ENCODE measurements around the gene RSPH10B. TPM values are rescaled to one million over a fixed set of nuclear protein-coding genes. Genes with fewer than 3 reads are reported as not detected.
"Not testable (repeated sequence)": the region's sequence is repeated elsewhere in the genome, so short reads cannot be mapped to it uniquely, and the experiment has no call there.

RSPH10B gene
- not detected for polyA plus RNA-seq (2012; ENCODE audit: insufficient read depth, insufficient read length, low read depth)

DNA sequence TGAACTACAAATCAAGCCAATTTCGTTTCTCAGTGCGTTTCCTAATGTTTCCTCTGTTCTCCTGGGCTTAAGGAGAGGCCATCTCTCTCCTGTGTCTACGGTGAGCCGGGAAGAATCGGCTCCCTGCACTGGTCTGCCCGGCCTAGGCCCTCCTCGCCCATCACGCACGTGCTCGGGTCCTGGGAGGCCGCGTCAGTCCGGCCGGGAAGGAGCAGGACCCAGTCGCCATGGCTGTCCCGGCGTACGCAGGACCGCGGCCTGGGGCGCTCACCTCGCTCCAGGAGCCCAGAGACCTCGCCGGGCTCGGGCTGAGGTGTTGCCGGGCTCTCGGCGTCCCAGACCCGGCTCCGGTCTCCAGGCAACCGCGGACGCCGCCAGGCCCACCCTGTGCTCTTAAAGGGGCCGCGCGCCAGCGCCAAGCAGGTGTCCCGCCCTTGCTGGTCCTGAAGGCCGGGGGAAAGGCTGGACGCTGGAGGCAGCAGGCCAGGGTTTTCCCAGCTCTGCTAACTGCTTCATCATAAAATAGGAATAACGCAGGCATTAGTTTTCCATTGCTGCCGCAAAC is at the start of gene RSPH10B:
Gene RSPH10B (minus strand): TSS at position 343 of the 565 bp plus-strand sequence. CDS start 3,573 bp downstream, outside the sequence.
- not testable (repeated sequence) for H3K36me3 ChIP-seq; H3K27me3 ChIP-seq; H3K9me3 ChIP-seq; H3K4me3 ChIP-seq (ENCODE audit: low read depth, low read length); H3K4me1 ChIP-seq; DNase-seq

- Histone ChIP-seq H3K4me3 (ENCODE audit: low read depth, low read length) (no peak overlapping the region), H3K9me3 (no peaks in the 10 kb centered on the region), H3K27me3 (no peaks in the 10 kb centered on the region), H3K4me1 (no peaks in the 10 kb centered on the region; the same call in 1 of the 2 replicates), H3K36me3 (peaks cover 80% of the 10 kb centered on the region)
- DNase-seq: no peak
- no peak for TF ChIP-seq CTCF (IDR thresholded peaks at IDR 0.05; ENCODE audit: low read depth, low read length)
Observed at GRCh38 chr7:6016653-6016966, 46.1 kb upstream of the RSPH10B start.

DNA sequence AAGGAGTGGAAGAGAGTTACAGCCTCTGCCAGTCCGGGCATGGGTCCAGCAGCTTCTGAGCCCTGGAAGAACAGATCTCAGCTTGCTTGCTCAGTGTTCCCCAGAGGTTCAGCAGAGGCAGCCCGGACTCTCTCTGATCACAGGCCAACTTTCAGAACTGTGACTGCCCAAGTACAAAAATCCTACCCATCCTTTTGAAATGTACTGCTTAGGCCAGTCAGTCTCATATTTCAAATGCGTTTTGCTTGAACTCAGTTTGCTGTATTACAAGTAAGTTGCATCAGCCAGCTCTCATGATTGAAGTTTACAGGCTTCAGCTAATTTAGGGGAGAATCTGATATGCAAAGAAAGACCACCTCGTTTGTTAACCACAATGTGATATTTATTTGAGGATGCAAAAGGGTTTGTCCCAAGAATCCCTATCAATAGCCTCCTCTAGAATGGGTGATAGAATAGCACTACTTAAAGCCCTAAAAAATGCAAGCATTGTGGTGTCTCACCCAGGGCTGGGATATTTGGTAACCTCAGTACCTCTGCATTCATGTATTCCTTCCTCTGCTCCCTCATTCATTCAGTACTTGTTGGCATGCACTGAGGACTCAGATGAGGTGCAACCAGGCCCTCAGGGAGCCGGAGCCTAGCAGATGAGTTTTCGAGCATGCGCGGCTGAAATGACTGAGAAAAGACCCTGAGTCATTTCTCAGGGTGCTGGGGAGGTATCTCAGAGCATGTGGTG is 45.6 kb upstream of the RSPH10B start:
- H3K36me3 ChIP-seq: peaks cover 79% of the 10 kb centered on the region
- TF ChIP-seq CTCF (IDR thresholded peaks at IDR 0.05; ENCODE audit: low read depth, low read length): no peak
- DNase-seq: peak; percentile 56
- H3K4me3 ChIP-seq (ENCODE audit: low read depth, low read length): no peak overlapping the region
- H3K9me3 ChIP-seq: no peaks in the 10 kb centered on the region
- H3K4me1 ChIP-seq: no peaks in the 10 kb centered on the region; the same call in 1 of the 2 replicates
- H3K27me3 ChIP-seq: no peaks in the 10 kb centered on the region

- Histone ChIP-seq H3K4me1 (no peaks in the 10 kb centered on the region; the same call in 1 of the 2 replicates), H3K36me3 (peaks cover 55% of the 10 kb centered on the region), H3K4me3 (ENCODE audit: low read depth, low read length) (no peak overlapping the region), H3K27me3 (no peaks in the 10 kb centered on the region), H3K9me3 (no peaks in the 10 kb centered on the region)
- no peak for DNase-seq
- no peak for TF ChIP-seq CTCF (IDR thresholded peaks at IDR 0.05; ENCODE audit: low read depth, low read length)
Observed at GRCh38 chr7:6012355-6013104, 42.0 kb upstream of the RSPH10B start.

GRCh38 chr7:6011541-6011940 is 41.1 kb upstream of the RSPH10B start:
- Histone ChIP-seq H3K9me3 (no peaks in the 10 kb centered on the region), H3K27me3 (no peaks in the 10 kb centered on the region), H3K36me3 (peaks cover 45% of the 10 kb centered on the region), H3K4me3 (ENCODE audit: low read depth, low read length) (no peak overlapping the region), H3K4me1 (no peaks in the 10 kb centered on the region; the same call in 1 of the 2 replicates)
- no peak for DNase-seq
- no peak for TF ChIP-seq CTCF (IDR thresholded peaks at IDR 0.05; ENCODE audit: low read depth, low read length)

DNA sequence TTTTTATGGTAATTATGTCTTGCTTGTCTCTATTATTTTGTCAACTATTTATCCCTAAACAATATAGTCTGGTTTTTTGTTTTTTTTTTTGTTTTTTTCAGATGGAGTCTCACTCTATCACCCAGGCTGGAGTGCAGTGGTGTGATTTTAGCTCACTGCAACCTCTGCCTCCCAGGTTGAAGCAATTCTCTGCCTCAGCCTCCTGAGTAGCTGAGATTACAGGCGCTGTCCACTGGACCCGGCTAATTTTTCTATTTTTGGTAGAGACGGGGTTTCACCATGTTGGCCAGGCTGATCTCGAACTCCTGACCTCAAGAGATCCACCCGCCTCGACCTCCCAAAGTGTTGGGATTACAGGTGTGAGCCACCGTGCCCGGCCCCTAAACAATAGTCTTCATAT is 39.9 kb upstream of the RSPH10B start:
- H3K4me1 ChIP-seq, H3K9me3 ChIP-seq, DNase-seq, H3K27me3 ChIP-seq: not testable (repeated sequence)
- peaks cover 34% of the 10 kb centered on the region for H3K36me3 ChIP-seq
- H3K4me3 ChIP-seq (ENCODE audit: low read depth, low read length): peak overlapping the region; percentile 62
